CD4-positive, alpha-beta T cell treated with Interleukin-10 for 1 hour (primary cell): ENCODE measurements around the gene MED12L.

Source experiments
- DNase-seq: peaks from one replicate; pipeline ENCODE4 v3.0.0-alpha.2; 2020

MED12L gene

GRCh38 chr3:151345859-151346258 lies 260.4 kb downstream of the MED12L start:
- DNase-seq: no peak

GRCh38 chr3:151346292-151346691 lies 260.8 kb downstream of the MED12L start:
- no peak for DNase-seq

- peak; percentile 11 for DNase-seq
These were observed 262.0 kb downstream of the MED12L start for GRCh38 chr3:151347432-151347831.

GRCh38 chr3:151350656-151351055 lies 265.2 kb downstream of the MED12L start:
- DNase-seq: no peak

GRCh38 chr3:151351219-151351618 lies 265.8 kb downstream of the MED12L start:
- no peak for DNase-seq

- no peak for DNase-seq
These were observed 266.2 kb downstream of the MED12L start for GRCh38 chr3:151351648-151352047.

- DNase-seq: no peak
These were observed 271.5 kb downstream of the MED12L start for GRCh38 chr3:151356794-151357462.

GRCh38 chr3:151357463-151357850 lies 272.0 kb downstream of the MED12L start:
- no peak for DNase-seq

GRCh38 chr3:151362751-151363174 lies 277.3 kb downstream of the MED12L start:
- no peak for DNase-seq

- DNase-seq: no peak
These were observed 281.5 kb downstream of the MED12L start for GRCh38 chr3:151366993-151367392.

- DNase-seq: no peak
These were observed 282.0 kb downstream of the MED12L start for GRCh38 chr3:151367448-151367847.

GRCh38 chr3:151371526-151371925 lies 286.1 kb downstream of the MED12L start:
- no peak for DNase-seq

GRCh38 chr3:151372063-151372820 lies 286.8 kb downstream of the MED12L start:
- DNase-seq: no peak

- DNase-seq: no peak
These were observed 292.4 kb downstream of the MED12L start for GRCh38 chr3:151377768-151378385.

GRCh38 chr3:151379083-151379734 lies 293.7 kb downstream of the MED12L start:
- DNase-seq: peak; percentile 3

- no peak for DNase-seq
These were observed 297.2 kb downstream of the MED12L start for GRCh38 chr3:151382671-151383070.

GRCh38 chr3:151383111-151383510 lies 297.6 kb downstream of the MED12L start:
- no peak for DNase-seq

GRCh38 chr3:151383956-151384355 lies 298.5 kb downstream of the MED12L start:
- DNase-seq: no peak

- no peak for DNase-seq
These were observed 299.3 kb downstream of the MED12L start, which contains the start of gene P2RY12 for GRCh38 chr3:151384741-151385174. P2RY12 (minus strand) TSS chr3:151384753; CDS start chr3:151338845, 45,908 bp downstream.

GRCh38 chr3:151386056-151386455 lies 300.6 kb downstream of the MED12L start:
- DNase-seq: no peak

GRCh38 chr3:151387432-151387831 lies 302.0 kb downstream of the MED12L start:
- no peak for DNase-seq

- DNase-seq: no peak
These were observed 302.4 kb downstream of the MED12L start for GRCh38 chr3:151387842-151388241.

GRCh38 chr3:151391720-151392119 lies 306.3 kb downstream of the MED12L start:
- DNase-seq: no peak
